Esophagus squamous epithelium (tissue), 4 donors: ENCODE data around the gene TUBGCP3. TPM values are rescaled to one million over a fixed set of nuclear protein-coding genes. Genes with fewer than 3 reads are reported as not detected.

Experiments
- total RNA-seq, 4 donors: library from RNA; depleted of rRNA; stranded (reverse); fragments of >200 nt; gene quantifications; one replicate each; pipeline ENCODE4 v1.1.0, GENCODE V29; 2016

The TUBGCP3 gene
- total RNA-seq, 4 donors from 2014 or later, result 12.9 to 29.4 (median 18.9) TPM

Other genes starting within 250 kb of the TUBGCP3 start
- not detected for gene SPACA7, start 211.8 kb downstream of the TUBGCP3 start, total RNA-seq
- 10 to 100 TPM in 3 of 4 donors, 1 to 10 TPM in 1; 9.6 to 20.0 (median 16.1) TPM for gene ATP11A, start 101.9 kb upstream of the TUBGCP3 start, total RNA-seq